Measurements from ENCODE around the gene RAB40C. TPM values are rescaled to one million over a fixed set of nuclear protein-coding genes. Genes with fewer than 3 reads are reported as not detected.
A peak's percentile ranks its signal among the peaks of the same experiment; 100 is the strongest.

RAB40C gene
- total RNA-seq, 3 donors from 2014 or later, result 31.2 to 51.0 (median 40.1) TPM

DNA sequence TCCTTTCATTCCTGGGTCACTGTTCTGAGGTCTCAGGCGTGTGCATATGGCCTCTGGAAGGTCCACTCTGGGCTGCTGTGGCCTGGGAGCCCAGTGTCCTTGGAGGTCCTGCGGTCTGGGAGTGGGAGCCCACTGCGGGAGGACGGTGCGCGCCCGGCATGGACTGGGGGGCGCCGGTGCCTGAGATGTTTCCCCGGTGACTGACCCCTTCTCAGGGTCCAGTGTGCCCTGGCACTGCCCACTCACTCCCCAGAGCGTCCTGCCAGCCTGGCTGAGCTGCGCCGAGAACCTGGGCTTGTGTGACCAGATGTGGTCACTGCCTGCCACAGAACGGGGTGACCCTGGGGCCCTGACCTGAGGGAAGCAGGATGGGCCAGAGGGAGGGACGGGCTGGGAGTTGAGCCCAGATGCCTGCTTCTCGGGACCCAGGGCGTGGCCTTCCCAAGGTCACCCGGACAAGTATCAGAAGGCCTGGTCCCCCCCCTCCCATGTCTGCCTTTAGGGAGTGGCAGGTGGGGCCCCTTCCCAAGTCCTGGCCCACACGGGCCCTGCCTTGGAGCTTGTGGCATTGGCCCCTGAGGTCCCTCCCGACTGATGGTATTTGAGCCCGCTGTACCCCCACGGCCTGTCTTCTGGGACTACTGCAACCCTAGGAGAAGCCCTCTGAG is 84.5 kb downstream of the RAB40C start:
- H3K4me1 ChIP-seq (ENCODE audit: low read depth), result peaks cover 34% of the 10 kb centered on the region
- H3K9me3 ChIP-seq, result no peaks in the 10 kb centered on the region
- H3K36me3 ChIP-seq (ENCODE audit: low read depth), result peaks cover 13% of the 10 kb centered on the region
- TF ChIP-seq, protein P1, sequence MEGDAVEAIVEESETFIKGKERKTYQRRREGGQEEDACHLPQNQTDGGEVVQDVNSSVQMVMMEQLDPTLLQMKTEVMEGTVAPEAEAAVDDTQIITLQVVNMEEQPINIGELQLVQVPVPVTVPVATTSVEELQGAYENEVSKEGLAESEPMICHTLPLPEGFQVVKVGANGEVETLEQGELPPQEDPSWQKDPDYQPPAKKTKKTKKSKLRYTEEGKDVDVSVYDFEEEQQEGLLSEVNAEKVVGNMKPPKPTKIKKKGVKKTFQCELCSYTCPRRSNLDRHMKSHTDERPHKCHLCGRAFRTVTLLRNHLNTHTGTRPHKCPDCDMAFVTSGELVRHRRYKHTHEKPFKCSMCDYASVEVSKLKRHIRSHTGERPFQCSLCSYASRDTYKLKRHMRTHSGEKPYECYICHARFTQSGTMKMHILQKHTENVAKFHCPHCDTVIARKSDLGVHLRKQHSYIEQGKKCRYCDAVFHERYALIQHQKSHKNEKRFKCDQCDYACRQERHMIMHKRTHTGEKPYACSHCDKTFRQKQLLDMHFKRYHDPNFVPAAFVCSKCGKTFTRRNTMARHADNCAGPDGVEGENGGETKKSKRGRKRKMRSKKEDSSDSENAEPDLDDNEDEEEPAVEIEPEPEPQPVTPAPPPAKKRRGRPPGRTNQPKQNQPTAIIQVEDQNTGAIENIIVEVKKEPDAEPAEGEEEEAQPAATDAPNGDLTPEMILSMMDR (IDR thresholded peaks at IDR 0.05), result no peak
- intact Hi-C loops (cut with DNase I, micrococcal nuclease), result no loop called here
- DNase-seq (peak in 2 of 3 donors; percentile 40 to 49), ATAC-seq (no peak)
- no peak overlapping the region for H3K4me3 ChIP-seq

DNA sequence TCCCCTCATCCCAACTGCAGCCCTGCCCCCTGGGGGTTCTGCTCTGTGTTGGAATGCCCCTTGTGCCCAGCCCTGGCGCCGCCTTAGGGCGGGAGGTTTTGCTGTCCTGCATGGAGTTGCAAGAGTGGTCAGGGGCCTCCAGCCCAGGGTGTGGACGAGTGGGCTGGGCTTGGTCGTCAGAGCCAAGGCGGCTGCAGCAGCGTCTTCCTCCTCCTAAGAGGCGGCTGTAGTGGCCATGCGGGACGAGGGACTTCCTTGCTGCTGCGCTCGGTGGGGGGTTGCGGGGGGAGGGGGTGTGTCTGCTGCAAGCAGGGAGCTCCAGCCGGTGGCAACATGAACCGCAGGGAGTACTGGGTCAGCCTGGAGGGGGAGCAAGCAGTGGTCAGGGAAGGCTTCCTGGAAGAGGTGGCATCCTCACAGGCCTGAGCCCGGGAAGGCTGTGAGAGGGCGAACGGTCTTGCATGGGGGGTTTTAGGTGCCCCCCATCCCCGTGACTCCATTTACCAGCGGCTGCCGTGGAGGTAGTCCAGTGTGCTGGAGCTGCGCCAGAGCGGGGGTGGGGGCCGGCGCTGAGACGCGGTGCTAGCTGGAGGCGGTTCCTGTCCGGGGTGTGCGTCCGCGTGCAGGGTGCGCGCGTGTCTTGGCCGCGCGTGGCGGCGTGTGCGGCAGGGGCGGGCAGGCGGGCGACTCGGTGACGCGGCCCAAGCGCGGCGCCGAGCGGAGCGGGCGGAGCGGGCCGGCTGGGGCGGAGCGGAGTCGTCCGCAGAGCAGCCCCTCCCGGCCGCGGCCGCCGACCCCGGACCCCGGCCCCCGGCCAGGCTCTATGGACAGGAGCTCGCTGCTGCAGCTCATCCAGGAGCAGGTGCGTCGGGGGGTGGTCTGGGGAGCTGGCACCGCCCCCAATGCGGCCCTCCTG is 85.4 kb downstream of the RAB40C start, which contains the start of gene RHBDL1:
Gene RHBDL1 (plus strand): TSS at position 704 of the 916 bp plus-strand sequence. CDS start 120 bp downstream, at position 824.
- Histone ChIP-seq H3K36me3 (ENCODE audit: low read depth) (peaks cover 13% of the 10 kb centered on the region), H3K9me3 (no peaks in the 10 kb centered on the region), H3K4me1 (ENCODE audit: low read depth) (peaks cover 36% of the 10 kb centered on the region), H3K4me3 (no peak within 1 kb of the TSS)
- DNase-seq, result peak in 2 of 3 donors; percentile 64 to 75
- no peak for ATAC-seq
- intact Hi-C loops (cut with DNase I, micrococcal nuclease), result no loop called here
- TF ChIP-seq, protein P1 (IDR thresholded peaks at IDR 0.05), result no peak

DNA sequence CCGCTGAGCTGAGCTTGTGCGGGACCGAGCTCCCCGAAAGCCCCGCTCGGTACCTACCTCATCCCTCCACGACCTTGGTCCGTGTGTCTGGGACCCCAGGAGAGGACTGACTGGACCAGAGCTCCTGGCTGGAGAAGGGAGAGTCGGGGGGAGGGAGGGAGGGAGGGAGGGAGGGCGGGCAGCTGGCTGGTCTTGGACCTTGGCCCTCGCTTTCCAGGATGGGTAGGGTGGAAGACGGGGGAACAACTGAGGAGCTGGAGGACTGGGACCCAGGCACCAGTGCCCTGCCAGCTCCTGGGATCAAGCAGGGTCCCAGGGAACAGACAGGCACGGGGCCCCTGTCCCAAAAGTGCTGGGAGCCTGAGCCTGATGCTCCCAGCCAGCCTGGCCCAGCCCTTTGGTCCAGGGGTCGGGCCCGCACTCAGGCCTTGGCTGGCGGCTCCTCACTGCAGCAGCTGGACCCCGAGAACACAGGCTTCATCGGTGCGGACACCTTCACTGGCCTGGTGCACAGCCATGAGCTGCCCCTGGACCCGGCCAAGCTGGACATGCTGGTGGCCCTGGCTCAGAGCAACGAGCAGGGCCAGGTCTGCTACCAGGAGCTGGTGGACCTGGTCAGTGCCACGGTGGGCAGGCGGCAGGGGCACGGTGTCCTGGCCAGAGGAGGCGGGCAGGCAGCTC is 86.2 kb downstream of the RAB40C start:
- peaks cover 39% of the 10 kb centered on the region for H3K4me1 ChIP-seq (ENCODE audit: low read depth)
- DNase-seq (peak in 2 of 3 donors; percentile 48 to 61), ATAC-seq (no peak)
- peaks cover 11% of the 10 kb centered on the region for H3K36me3 ChIP-seq (ENCODE audit: low read depth)
- intact Hi-C loops (cut with DNase I, micrococcal nuclease), result no loop called here
- H3K9me3 ChIP-seq, result no peaks in the 10 kb centered on the region
- TF ChIP-seq, protein P1 (IDR thresholded peaks at IDR 0.05), result no peak
- no peak overlapping the region for H3K4me3 ChIP-seq

DNA sequence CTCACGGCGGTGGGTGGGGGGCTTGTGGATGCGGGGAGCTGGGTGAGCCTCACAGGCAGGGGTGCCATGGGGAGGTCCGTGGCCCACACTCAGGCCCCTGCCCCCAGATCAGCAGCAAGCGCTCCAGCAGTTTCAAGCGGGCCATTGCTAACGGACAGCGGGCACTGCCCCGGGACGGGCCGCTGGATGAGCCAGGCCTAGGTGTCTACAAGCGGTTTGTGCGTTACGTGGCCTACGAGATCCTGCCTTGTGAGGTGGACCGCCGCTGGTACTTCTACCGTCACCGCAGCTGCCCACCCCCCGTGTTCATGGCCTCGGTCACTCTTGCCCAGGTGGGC is 86.7 kb downstream of the RAB40C start:
- Histone ChIP-seq H3K9me3 (no peaks in the 10 kb centered on the region), H3K4me1 (ENCODE audit: low read depth) (peaks cover 44% of the 10 kb centered on the region), H3K4me3 (no peak overlapping the region), H3K36me3 (ENCODE audit: low read depth) (peaks cover 6% of the 10 kb centered on the region)
- TF ChIP-seq, protein P1 (IDR thresholded peaks at IDR 0.05), result no peak
- intact Hi-C loops (cut with DNase I, micrococcal nuclease), result no loop called here
- no peak for ATAC-seq
- no peak for DNase-seq

DNA sequence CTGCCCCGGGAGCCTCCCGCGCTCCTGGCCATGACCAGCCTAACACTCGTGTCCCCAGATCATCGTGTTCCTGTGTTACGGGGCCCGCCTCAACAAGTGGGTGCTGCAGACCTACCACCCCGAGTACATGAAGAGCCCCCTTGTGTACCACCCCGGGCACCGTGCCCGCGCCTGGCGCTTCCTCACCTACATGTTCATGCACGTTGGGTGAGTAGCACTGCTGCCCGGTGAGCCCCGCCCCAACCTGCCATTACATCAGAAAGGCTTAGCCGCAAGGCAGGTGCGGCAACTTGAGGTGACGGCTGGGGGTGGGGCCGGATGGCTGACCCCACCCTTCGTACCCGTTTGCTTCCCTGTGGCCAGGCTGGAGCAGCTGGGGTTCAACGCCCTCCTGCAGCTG is 87.0 kb downstream of the RAB40C start:
- intact Hi-C loops (cut with DNase I, micrococcal nuclease), result no loop called here
- Histone ChIP-seq H3K4me1 (ENCODE audit: low read depth) (peaks cover 47% of the 10 kb centered on the region), H3K4me3 (no peak overlapping the region), H3K9me3 (no peaks in the 10 kb centered on the region), H3K36me3 (ENCODE audit: low read depth) (peaks cover 4% of the 10 kb centered on the region)
- DNase-seq (peak; percentile 92 to 95 (median 94)), ATAC-seq (peak; percentile 68)
- TF ChIP-seq, protein P1 (IDR thresholded peaks at IDR 0.05), result no peak
